Measurements from ENCODE around the gene TYW1B.
"Not testable (repeated sequence)": the region's sequence is repeated elsewhere in the genome, so short reads cannot be mapped to it uniquely, and the experiment has no call there.

TYW1B gene

DNA sequence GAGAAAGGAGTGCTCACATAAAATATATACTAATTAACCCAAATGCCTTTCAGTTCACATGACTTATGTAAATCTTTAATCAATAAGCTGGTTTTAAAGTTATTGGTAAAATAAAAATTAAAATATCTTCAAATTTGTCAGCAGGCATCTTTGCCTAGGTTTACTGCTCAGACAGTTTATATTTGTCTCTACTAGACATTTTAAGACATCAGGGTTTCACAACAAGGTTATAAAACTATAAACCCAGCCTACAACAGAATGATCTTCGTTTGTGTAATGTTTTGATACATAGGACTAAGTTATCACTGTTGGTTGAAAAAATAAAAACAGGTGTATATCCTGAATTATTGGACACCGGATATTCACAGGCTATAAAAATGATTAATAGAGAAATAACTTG is 67.4 kb downstream of the TYW1B start:
- DNase-seq (ENCODE audit: extremely low read depth in 1 of 2, low read depth in 1 of 2), result no peak

DNA sequence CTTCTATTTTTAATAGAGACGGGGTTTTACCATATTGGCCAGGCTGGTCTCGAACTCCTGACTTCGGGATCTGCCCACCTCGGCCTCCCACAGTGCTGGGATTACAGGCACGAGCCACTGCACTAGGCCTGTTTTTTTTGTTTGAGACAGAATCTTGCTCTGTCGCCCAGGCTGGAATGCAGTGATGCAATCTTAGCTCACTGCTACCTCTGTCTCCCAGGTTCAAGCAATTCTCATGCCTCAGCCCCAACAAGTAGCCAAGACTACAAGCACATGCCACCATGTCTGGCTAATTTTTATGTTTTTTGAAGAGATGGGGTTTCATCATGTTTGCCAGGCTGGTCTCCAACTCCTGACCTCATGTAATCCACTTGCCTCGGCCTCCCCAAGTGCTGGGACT is 73.7 kb downstream of the TYW1B start:
- no peak for DNase-seq (ENCODE audit: extremely low read depth in 1 of 2, low read depth in 1 of 2)

DNA sequence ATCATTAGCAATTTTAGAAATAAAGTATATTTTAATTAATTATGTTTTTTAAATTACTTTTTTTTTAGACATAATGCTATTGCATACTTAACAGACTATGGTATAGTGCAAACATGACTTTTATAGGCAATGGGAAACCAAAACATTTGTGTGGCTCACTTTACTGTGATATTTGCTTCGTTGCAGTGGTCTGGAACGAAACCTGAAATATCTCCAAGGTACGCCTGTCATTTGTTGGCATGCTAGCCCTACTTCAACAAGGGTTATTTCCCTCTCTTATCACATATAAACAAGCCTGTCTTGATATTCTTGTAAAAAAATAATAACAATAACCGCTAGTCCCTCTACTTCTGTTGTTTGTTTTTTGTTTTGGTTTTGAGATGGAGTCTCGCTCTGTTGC is 74.2 kb downstream of the TYW1B start:
- no peak for DNase-seq (ENCODE audit: extremely low read depth in 1 of 2, low read depth in 1 of 2)

DNA sequence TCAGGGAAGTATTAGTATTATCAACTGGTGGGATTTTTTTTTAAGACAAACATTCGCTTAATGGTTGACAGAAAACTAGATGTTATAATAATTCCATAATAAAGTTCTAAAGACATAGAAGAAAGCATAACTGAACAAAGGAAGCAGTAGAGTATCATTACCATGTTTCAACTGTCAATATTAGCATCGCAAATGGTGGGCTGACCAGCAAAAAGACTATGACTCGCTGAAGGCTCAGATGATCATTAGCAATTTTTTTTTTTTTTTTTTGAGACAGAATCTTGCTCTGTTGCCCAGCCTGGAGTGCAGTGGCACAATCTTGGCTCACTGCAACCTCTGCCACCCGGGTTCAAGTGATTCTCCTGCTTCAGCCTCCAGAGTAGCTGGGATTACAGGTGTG is 74.8 kb downstream of the TYW1B start:
- DNase-seq (ENCODE audit: extremely low read depth in 1 of 2, low read depth in 1 of 2), result not testable (repeated sequence)

DNA sequence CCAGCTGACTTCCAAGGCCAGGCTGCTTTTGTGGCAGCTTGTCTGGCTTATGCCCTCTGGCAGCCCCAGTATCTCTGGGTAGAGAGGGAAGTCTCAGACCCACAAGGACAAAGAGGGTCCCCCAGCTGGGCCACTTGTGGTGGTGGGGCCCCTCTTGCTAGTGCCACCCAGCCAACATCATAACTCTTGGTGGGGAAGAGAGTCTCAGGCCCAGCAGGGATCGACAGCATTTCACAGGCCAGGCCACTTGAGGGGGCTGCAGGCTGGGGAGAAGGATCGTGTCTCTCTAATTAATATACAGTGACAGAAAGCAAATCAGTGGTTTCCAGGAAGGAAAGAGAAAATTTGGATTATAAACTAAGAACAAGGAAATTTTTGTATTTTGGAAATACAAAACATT is 76.0 kb downstream of the TYW1B start:
- DNase-seq (ENCODE audit: extremely low read depth in 1 of 2, low read depth in 1 of 2), result no peak

DNA sequence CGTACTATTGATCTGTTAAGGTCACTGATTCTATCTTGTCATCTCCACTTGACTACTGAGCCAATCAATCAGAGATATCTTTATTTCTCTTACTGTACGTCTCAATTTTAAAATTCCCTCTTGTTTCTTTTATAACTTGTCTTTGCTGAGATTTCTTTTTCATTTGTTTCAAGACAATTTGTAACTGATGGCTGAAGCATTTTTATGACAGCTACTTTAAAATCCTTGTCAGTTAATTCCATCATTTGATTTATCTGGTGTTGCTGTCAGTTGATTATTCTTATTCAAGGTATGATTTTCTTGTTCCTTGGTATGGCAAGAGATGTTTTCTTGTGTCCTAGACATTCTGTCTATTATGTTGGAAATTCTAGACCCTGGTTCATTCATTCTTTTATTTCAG is 76.6 kb downstream of the TYW1B start:
- DNase-seq (ENCODE audit: extremely low read depth in 1 of 2, low read depth in 1 of 2), result no peak

DNA sequence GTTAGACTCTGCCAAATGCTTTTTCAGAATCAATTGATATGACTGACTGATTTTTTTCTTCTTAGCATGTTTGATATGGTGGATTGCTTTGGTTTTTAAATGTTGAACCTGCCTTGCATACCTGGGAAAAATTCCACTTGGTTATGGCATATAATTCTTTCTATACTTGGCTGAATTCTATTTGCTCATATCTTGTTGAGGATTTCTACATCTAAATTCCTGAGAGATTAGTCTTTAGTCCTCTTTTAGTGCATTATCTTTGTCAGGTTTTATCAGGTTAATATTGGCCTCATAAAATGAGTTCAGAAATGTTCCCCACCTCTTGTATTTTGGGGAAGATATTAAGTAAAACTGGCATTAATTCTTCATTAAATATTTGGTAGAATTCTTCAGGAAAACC is 79.4 kb downstream of the TYW1B start:
- DNase-seq (ENCODE audit: extremely low read depth in 1 of 2, low read depth in 1 of 2), result not testable (repeated sequence)

DNA sequence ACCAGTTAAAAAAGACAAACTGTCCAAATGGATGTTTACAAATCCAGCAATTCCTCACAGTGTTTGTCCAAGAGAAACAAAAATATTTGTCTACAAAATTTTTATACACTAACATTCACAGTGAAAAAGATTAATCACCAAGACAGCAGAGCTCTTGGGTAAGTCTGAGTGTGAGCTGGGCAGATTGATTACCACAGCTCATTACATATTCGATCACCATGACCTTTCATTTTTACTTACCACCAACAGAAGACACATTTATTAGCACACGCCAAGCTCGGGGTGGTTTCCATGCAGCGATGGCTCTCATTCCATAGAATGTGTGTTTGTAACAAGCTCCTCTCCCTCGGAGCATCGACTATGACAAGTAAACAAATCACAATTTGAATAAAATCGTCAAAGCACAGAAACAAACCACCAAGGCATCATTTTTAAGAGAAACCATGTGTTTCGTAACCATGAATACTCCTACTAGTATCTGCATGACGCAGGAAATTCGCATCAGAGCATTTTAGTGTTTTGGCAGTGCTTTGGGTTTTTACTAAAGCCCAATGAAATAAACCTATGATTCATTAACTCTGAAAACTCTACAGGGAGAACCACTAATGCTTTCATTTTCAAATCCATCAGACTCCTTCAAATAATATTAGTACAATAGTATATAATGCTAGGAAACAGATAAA is 83.6 kb downstream of the TYW1B start:
- not testable (repeated sequence) for DNase-seq (ENCODE audit: extremely low read depth in 1 of 2, low read depth in 1 of 2)

DNA sequence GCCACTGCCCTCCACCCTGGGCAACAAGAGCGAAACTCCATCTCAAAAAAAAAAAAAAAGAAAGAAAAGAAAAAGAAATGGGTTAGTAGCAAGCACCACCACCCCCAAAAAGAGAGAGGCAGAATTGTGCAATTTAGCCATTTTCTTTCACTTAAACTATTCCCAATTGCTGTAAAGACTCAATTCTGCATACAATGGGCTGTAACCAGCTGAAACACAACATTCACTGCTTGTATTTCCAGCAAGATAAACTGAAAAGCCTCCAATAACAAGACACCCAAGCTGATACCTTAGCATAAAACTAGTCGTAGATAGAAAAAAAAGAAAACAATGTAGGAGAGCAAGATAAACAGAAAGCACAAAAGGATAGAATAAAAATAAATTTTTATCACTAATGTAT is 84.2 kb downstream of the TYW1B start:
- DNase-seq (ENCODE audit: extremely low read depth in 1 of 2, low read depth in 1 of 2), result not testable (repeated sequence)

DNA sequence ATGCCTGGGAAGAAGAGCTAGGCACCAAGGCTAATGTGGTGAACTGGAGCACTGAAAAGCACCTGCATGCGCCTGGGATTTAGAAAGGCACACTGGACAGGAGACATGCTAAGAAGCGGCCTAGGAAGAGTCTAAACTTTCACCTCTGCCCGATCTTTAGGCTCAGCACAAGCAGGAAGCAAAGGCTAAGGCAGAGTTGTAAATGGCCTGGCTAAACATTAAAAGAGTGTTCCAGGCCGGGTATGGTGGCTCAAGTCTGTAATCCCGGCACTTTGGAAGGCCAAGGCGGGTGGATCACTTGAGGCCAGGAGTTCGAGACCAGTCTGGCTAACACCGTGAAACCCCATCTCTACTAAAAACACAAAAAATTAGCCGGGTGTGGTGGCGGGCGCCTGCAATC is 88.3 kb downstream of the TYW1B start:
- DNase-seq (ENCODE audit: extremely low read depth in 1 of 2, low read depth in 1 of 2), result not testable (repeated sequence)

DNA sequence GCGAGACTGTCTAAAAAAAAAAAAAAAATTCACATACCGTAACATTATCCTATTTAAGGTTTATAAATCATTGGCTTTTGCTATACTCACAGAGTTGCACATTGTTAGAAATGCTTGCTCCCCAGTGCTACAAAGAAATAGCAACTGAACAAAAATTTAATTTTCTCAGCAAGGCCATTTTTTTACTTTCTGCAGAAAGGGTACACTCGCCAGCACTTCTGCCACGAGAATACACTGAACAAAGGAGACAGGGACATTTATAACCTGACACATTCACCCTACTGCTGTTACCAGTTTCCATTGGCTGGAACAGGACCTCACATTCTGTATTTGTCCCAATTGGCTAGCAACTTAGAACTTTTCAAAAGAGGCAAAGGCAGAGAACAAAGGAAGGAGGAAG is 92.1 kb downstream of the TYW1B start:
- not testable (repeated sequence) for DNase-seq (ENCODE audit: extremely low read depth in 1 of 2, low read depth in 1 of 2)

DNA sequence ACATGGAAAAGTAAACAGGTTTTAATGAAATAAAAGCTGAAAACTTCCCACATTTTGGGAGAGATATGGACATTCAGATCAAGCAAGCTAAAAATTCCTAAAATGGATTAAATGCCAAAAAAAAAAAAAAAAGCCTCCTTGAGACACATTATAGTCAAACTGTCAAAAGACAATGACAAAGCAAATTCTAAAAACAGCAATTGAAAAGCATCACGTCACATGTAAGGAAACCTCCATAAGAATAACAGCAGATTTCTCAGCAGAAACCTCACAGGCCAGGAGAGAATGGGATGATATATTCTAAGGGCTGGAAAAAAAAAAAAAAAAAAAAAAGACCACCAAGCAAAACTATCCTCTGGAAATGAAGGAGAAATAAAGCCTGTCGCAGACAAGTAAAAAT is 97.2 kb downstream of the TYW1B start:
- not testable (repeated sequence) for DNase-seq (ENCODE audit: extremely low read depth in 1 of 2, low read depth in 1 of 2)

DNA sequence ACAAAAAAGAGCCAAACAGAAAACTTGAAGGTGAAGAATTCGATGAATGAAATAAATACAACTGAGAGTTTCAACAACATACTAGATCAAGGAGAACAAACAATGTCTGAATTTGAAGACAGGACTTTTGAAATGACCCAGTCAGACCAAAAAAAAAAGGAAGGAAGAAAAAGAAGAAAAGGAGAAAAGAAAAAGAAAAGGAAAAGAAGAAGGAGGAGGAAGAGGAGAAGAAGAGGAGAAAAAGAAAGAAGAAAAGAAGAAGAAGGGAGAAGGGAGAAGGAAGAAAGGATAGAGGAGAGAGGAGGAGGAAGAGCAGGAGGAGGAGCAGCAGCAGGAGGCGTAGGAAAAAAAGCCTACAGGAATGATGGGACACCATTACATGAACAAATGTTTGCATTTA is 97.6 kb downstream of the TYW1B start:
- DNase-seq (ENCODE audit: extremely low read depth in 1 of 2, low read depth in 1 of 2), result not testable (repeated sequence)

DNA sequence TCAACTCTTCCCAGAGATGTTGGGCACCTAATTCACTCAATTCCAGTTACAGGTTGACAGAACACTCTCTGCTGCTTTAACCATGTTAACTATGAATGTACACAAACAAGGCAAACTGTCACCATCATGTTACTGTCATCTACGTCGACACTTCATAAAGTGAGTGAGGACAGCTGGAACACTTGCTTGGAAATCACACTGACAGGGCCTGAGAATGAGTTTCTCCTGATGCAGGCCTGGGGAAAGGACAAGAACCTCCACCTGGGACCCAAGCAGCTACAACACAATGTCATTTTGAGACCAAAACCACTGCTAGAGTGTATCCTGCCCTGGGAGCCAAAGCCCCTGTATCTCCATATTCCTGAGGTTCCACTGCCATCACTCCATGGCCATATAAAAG is 98.9 kb downstream of the TYW1B start:
- not testable (repeated sequence) for DNase-seq (ENCODE audit: extremely low read depth in 1 of 2, low read depth in 1 of 2)

DNA sequence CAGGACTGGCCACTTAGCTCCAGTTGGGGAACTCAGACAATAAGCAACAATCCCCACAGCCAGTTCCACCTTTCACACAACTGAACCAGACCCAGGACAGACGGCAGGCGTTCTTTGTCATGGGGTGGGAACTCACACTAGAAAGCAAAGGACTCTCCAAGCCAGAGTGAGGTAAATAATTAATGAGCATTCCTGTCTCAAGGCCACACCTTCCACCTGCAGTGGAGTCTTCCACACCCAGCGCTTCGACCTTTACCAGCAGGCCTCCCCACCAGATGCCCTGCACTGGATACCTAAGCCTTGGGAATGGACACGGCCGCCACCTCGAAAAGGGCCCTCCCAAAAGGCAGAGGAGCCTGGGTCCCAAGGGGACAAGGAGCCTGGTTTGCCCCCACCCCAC is 105.3 kb downstream of the TYW1B start:
- not testable (repeated sequence) for DNase-seq (ENCODE audit: extremely low read depth in 1 of 2, low read depth in 1 of 2)

DNA sequence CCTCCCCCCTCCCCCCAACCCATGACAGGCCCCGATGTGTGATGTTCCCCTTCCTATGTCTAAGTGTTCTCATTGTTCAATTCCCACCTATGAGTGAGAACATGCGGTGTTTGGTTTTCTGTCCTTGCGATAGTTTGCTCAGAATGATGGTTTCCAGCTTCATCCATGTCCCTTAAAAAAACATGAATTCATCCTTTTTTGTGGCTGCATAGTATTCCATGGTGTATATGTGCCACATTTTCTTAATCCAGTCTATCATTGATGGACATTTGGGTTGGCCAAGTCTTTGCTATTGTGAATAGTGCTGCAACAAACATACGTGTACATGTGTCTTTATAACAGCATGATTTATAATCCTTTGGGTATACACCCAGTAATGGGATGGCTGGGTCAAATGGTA is 107.1 kb downstream of the TYW1B start:
- DNase-seq (ENCODE audit: extremely low read depth in 1 of 2, low read depth in 1 of 2), result not testable (repeated sequence)

DNA sequence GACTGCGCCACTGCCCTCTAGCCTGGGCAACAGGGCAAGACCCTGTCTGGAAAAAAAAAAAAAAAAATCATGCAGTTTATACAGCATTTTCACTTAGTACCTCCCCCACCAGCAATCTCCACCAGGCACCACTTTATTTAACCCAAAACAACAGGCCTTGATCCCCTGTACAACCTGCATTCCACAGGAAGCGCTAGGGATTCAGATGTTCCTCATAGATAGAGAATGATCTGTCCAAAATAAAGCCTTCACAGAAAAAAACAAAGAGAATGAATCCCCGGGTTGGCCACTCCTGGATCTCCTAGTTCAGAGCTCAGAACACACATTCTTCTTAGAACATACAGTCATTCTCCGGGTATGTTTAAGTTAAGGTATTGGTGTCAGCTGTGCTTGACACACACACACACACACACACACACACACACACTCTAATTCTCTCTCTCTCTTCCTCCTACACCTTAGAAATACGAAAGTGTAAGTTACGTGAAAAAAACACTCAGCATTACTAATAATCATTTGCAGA is 110.7 kb downstream of the TYW1B start:
- DNase-seq (ENCODE audit: extremely low read depth in 1 of 2, low read depth in 1 of 2), result not testable (repeated sequence)

DNA sequence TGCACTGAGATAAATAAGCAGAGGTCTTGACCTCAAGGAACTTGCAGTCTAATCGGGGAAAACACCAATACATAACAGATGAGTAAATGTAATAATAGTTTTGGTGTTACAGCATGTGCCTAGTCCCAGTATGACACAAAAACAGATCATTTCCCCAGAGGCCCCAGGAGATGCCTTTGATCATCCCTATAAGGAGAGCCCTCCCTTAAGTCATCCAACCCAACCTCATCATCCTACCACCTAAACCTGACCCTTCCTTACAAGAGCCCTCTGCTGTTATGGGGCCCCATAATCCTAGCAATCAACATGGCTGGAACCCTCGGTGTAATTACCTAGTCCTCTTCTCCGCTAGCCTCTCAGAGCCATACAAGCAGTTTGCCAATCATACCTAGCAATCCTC is 116.1 kb downstream of the TYW1B start:
- DNase-seq (ENCODE audit: extremely low read depth in 1 of 2, low read depth in 1 of 2), result not testable (repeated sequence)

DNA sequence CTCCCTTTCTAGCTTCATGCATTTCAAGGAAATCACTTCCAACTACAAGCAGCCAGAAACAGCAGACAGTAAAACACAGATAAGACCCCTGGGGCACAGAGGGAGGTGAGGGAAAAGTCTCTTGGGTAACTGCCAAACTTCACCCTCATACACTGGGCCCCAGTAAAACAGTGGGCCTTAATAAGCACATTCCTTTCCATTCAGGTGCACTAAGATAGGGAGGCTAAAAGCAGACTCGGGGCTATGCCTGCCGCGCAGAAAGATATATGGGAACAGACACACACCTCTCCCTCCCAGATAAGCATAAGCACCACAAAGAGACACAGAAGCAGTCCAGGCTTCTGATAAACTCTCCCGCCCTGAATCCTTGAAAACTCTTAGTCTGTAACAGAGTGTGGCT is 117.0 kb downstream of the TYW1B start:
- DNase-seq (ENCODE audit: extremely low read depth in 1 of 2, low read depth in 1 of 2), result no peak

DNA sequence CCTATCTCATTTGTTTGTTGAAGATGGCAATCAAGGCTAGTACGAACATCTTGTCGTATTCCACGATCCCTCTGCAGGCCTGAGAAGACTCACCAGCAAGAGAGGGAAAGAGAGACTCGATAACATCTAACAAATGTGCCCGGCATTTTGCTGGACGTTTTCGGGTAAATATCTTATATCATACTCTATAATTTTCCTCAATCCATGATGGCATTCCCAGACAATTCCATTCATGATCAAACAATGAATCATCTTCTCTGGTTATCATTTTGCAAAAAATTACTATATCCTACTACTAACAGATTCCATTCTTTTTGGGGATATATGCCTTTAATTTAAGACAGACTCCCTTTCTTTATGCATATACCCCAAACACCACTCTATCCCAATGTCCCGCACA is 118.1 kb downstream of the TYW1B start:
- no peak for DNase-seq (ENCODE audit: extremely low read depth in 1 of 2, low read depth in 1 of 2)

DNA sequence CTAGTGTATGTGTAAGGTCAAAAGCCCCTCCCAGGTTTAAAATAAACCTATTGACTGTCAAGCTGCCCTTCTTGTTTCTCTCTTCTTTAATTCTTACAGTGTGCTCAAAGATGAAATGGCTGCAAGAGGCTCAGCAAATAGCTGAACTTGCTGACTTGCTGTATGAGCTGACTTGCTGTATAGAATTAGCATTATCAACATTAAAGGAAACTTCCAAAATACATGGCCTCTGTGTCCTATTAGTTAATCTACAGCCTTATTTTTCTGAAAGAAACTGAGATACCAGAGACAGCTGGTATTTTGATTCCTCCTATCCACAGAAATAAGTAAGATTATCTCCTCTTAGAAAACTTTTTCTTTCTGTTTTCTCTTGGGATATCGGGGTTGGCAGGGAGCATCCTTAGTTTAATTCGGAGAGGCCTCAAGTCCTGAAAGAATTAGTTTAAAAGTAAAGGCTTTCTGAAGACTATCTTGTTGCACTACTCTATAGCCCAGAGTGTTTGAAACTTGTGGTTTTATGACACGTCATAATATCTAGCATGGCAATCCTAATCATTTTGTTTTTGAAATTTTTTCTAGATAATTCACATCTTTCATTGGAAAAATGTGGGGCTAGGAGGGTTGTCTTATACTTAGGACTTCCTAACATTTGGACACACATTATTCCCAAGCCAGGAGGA is 119.5 kb downstream of the TYW1B start:
- DNase-seq (ENCODE audit: extremely low read depth in 1 of 2, low read depth in 1 of 2), result not testable (repeated sequence)

DNA sequence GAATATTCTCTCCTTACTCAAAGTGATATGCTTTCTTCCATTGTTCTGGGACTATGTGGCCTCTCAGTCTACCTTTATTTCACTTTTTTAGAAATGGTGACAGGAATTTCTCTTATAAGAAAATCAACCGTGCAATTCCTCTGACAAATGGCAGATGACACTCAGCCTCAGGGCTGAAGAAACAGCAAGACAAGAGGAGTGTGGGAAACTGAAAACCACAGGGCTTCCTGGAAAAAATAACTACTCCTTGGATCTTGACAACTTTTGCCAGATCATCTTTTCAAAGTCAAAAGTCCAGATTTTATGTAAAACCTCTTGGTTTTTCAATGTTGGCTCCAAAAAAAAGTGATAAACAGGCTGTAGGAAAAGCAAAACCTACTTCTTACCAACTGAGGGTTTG is 121.5 kb downstream of the TYW1B start:
- DNase-seq (ENCODE audit: extremely low read depth in 1 of 2, low read depth in 1 of 2), result no peak

All from stimulated activated CD8-positive, alpha-beta memory T cell treated with anti-CD3 and anti-CD28 coated beads, Interleukin-7, amount 100 ng/mL, for 48 hours (primary cell).